Trophoblast cell (in vitro differentiated cells and primary cell): ENCODE results near the gene TCF3.

Source experiments
- DNase-seq, 2 donors: peaks; one replicate each; pipeline ENCODE4 v3.0.0-alpha.2; 2016
- H2AFZ ChIP-seq: 2 replicates; pipeline ENCODE4 v1.6.1; 2013; ENCODE audit warnings: low read length, moderate library complexity, mild to moderate bottlenecking; ENCODE audit not compliant: insufficient read depth, poor library complexity
- H2AK5ac ChIP-seq: 2 replicates; pipeline ENCODE4 v1.6.1; 2013; ENCODE audit warnings: mild to moderate bottlenecking, low read length
- H2BK120ac ChIP-seq: 2 replicates; pipeline ENCODE4 v1.6.1; 2013; ENCODE audit warnings: low read length, mild to moderate bottlenecking, moderate library complexity; ENCODE audit not compliant: insufficient read depth, poor library complexity
- H2BK12ac ChIP-seq: 2 replicates; pipeline ENCODE4 v1.6.1; 2013; ENCODE audit warnings: mild to moderate bottlenecking, low read length, moderate library complexity
- H2BK5ac ChIP-seq: 2 replicates; pipeline ENCODE4 v1.6.1; 2013; ENCODE audit warnings: low read length, low read depth, moderate library complexity, mild to moderate bottlenecking; ENCODE audit not compliant: poor library complexity
- H3K14ac ChIP-seq: 2 replicates; pipeline ENCODE4 v1.6.1; 2013; ENCODE audit warnings: mild to moderate bottlenecking, low read length
- H3K18ac ChIP-seq: 2 replicates; pipeline ENCODE4 v1.6.1; 2013; ENCODE audit warnings: mild to moderate bottlenecking, low read length
- H3K23ac ChIP-seq: 2 replicates; pipeline ENCODE4 v1.6.1; 2013; ENCODE audit warnings: low read length
- H3K27ac ChIP-seq: 2 replicates; pipeline ENCODE4 v1.5.1; 2013; ENCODE audit warnings: low read depth, mild to moderate bottlenecking, inconsistent platforms, low read length, moderate library complexity
- H3K27me3 ChIP-seq: 2 replicates; pipeline ENCODE4 v1.6.1; 2013; ENCODE audit warnings: inconsistent platforms, mild to moderate bottlenecking, low read length, moderate library complexity; ENCODE audit not compliant: insufficient read depth
- H3K36me3 ChIP-seq, 2 experiments: 1 replicate in 1 of 2; 2 replicates in 1 of 2; pipeline ENCODE4 v1.6.1; 2013; ENCODE audit warnings: low read length in 2 of 2, mild to moderate bottlenecking in 2 of 2, moderate library complexity in 1 of 2; ENCODE audit not compliant: insufficient read depth in 2 of 2, control insufficient read depth in 1 of 2
- H3K4ac ChIP-seq: 2 replicates; pipeline ENCODE4 v1.6.1; 2013; ENCODE audit warnings: low read depth, mild to moderate bottlenecking, low read length, moderate library complexity
- H3K4me1 ChIP-seq, 2 experiments: 1 replicate in 1 of 2; 2 replicates in 1 of 2; pipeline ENCODE4 v1.6.1; 2013; ENCODE audit warnings: low read length in 2 of 2, mild to moderate bottlenecking in 2 of 2, moderate library complexity in 1 of 2; ENCODE audit not compliant: insufficient read depth in 2 of 2, control insufficient read depth in 1 of 2
- H3K4me2 ChIP-seq: 2 replicates; pipeline ENCODE4 v1.6.1; 2013; ENCODE audit warnings: inconsistent platforms, mild to moderate bottlenecking, low read length, moderate library complexity
- H3K4me3 ChIP-seq: 2 replicates; pipeline ENCODE4 v1.5.1; 2013; ENCODE audit warnings: mild to moderate bottlenecking, low read depth, low read length, inconsistent platforms
- H3K79me1 ChIP-seq: one replicate; pipeline ENCODE4 v1.6.1; 2013; ENCODE audit warnings: low read length
- H3K79me2 ChIP-seq: 2 replicates; pipeline ENCODE4 v1.6.1; 2013; ENCODE audit warnings: low read length, mild to moderate bottlenecking; ENCODE audit not compliant: control insufficient read depth, insufficient read depth, poor library complexity
- H3K9ac ChIP-seq: 2 replicates; pipeline ENCODE4 v1.6.1; 2013; ENCODE audit warnings: mild to moderate bottlenecking, low read length
- H3K9me3 ChIP-seq: 2 replicates; pipeline ENCODE4 v1.6.1; 2013; ENCODE audit warnings: low read depth, mild to moderate bottlenecking, control low read depth, inconsistent platforms, low read length; ENCODE audit not compliant: insufficient read depth
- H4K12ac ChIP-seq: 2 replicates; pipeline ENCODE4 v1.6.1; 2013; ENCODE audit warnings: low read depth, mild to moderate bottlenecking, low read length, moderate library complexity
- H4K8ac ChIP-seq: 2 replicates; pipeline ENCODE4 v1.6.1; 2013; ENCODE audit warnings: low read depth, mild to moderate bottlenecking, low read length, moderate library complexity
- H4K91ac ChIP-seq: one replicate; pipeline ENCODE4 v1.6.1; 2013; ENCODE audit warnings: low read depth, mild to moderate bottlenecking, low read length, moderate library complexity
- WGBS: extraction: QIAGEN DNeasy Blood & Tissue Kit; methylation state at CpG from one replicate; pipeline ENCODE4 v1.1.7; 2013; ENCODE audit warnings: missing lambda C conversion rate; ENCODE audit not compliant: insufficient read length, insufficient coverage; ENCODE audit errors: extremely low coverage; 5-methylcytosine and 5-hydroxymethylcytosine counted together

TCF3 gene

DNA sequence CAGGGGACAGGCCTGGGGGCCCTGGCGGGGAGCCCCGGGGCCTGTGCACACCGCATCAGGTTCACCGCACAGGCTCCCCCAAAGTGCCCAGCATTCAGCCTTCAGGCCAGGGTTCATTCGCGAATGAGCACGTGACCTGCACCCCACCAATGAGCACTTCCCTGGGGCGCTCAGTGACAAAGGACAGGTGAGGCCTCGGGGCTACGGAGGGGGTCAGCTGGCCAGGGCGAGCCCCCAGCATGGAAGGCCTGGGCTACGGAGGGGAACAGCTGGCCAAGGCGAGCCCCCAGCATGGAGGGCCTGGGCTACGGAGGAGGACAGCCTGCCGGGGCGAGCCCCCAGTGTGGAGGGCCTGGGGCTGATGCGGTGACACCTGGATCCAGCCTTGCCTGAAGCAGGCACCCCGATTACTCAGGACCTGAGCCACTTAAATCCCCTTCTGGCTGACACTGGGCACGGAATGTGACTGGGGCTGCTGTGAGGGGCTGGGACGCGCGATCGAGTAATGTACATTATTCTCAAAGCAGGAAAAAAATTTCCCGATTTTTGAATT, 23.1 kb downstream of the TCF3 start:
- Histone ChIP-seq H3K27ac (no peak overlapping the region), H3K9me3 (peaks cover 3% of the 10 kb centered on the region), H4K91ac (no peak overlapping the region), H2BK5ac (no peak overlapping the region), H3K4me1 (no peaks in the 10 kb centered on the region), H3K79me1 (no peaks in the 10 kb centered on the region), H3K36me3 (peaks cover 75 to 77% of the 10 kb centered on the region in 2 experiments), H3K4me3 (no peak overlapping the region), H3K79me2 (no peaks in the 10 kb centered on the region), H3K9ac (no peak overlapping the region), H3K4ac (no peak overlapping the region), H2BK12ac (no peak overlapping the region), H2AFZ (no peak overlapping the region), H3K18ac (peak overlapping the region; percentile 50), H2AK5ac (no peak overlapping the region), H3K14ac (no peak overlapping the region), H3K27me3 (no peaks in the 10 kb centered on the region), H4K8ac (no peak overlapping the region), H2BK120ac (no peak overlapping the region), H3K23ac (no peak overlapping the region), H3K4me2 (no peak overlapping the region), H4K12ac (no peak overlapping the region)
- no peak for DNase-seq
- WGBS = no CpG with 5 or more reads among the region's 24 CpGs

DNA sequence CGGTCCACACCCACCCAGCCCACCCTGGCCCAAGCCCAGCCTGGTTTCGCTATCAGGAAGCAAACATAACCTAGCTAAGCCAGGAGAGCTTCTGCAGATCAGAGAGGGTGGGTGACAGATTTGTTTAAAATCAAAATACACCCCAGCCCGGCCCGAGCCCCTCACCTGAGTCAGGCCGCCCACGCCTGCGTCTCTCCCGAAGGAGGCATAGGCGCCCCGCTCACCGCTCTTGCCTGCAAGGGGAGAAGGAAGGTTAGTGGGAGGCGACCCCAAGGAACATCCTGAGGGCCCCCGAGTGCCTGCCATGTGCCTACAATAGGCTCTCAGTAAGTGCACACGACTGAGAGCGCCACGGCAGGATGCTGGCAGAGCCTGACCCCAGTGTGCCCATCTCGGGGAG, 25.2 kb downstream of the TCF3 start:
- Histone ChIP-seq H3K79me1 (no peaks in the 10 kb centered on the region), H2BK5ac (no peak overlapping the region), H3K14ac (no peak overlapping the region), H3K36me3 (peaks cover 75 to 77% of the 10 kb centered on the region in 2 experiments), H3K23ac (no peak overlapping the region), H2BK12ac (no peak overlapping the region), H3K9me3 (peaks cover 3% of the 10 kb centered on the region), H4K91ac (no peak overlapping the region), H3K27ac (no peak overlapping the region), H3K79me2 (no peaks in the 10 kb centered on the region), H2AK5ac (no peak overlapping the region), H2AFZ (no peak overlapping the region), H3K4me1 (no peaks in the 10 kb centered on the region), H3K27me3 (no peaks in the 10 kb centered on the region), H3K4me3 (no peak overlapping the region), H2BK120ac (no peak overlapping the region), H4K12ac (no peak overlapping the region), H3K18ac (no peak overlapping the region), H4K8ac (no peak overlapping the region), H3K4ac (no peak overlapping the region), H3K4me2 (no peak overlapping the region), H3K9ac (no peak overlapping the region)
- DNase-seq = no peak
- WGBS = no CpG with 5 or more reads among the region's 17 CpGs

DNA sequence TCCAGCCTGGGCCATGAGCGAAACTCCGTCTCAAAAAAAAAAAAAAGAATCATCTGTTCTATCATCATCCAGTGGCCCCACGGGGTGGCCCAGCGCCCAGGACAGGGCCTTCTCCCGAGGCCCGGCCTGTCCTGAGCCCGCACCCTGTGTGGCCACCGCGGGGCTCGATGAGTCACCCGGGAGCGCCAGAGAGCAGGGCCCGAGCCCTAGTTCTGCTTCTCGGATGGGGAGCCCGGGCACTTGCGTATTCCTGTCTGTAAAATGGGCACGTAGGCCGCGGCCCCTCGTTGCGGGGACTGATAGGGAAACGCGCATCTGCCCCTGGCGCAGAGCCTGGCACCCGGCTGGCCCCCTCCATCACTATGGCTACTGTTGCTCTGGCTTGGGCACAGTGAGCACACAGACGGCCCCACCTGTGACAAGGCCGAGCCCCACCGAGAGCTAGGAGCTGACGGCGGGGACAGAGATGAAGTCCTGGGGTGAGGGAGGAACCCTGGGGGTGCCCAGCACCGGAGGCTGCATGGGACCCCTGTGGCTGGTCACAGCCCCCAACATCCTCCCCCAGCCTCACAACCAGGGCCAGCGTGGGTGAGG, 25.9 kb downstream of the TCF3 start:
- Histone ChIP-seq H3K23ac (no peak overlapping the region), H3K9ac (no peak overlapping the region), H3K18ac (no peak overlapping the region), H2BK120ac (no peak overlapping the region), H3K9me3 (peaks cover 3% of the 10 kb centered on the region), H4K12ac (no peak overlapping the region), H3K4me2 (no peak overlapping the region), H2AK5ac (no peak overlapping the region), H3K27me3 (no peaks in the 10 kb centered on the region), H2BK5ac (no peak overlapping the region), H3K36me3 (peaks cover 74 to 77% of the 10 kb centered on the region in 2 experiments), H4K91ac (no peak overlapping the region), H3K4me3 (no peak overlapping the region), H3K27ac (no peak overlapping the region), H2BK12ac (no peak overlapping the region), H3K79me1 (no peaks in the 10 kb centered on the region), H3K79me2 (no peaks in the 10 kb centered on the region), H2AFZ (no peak overlapping the region), H3K4me1 (no peaks in the 10 kb centered on the region), H3K14ac (no peak overlapping the region), H3K4ac (no peak overlapping the region), H4K8ac (no peak overlapping the region)
- no peak for DNase-seq
- WGBS = no CpG with 5 or more reads among the region's 32 CpGs

DNA sequence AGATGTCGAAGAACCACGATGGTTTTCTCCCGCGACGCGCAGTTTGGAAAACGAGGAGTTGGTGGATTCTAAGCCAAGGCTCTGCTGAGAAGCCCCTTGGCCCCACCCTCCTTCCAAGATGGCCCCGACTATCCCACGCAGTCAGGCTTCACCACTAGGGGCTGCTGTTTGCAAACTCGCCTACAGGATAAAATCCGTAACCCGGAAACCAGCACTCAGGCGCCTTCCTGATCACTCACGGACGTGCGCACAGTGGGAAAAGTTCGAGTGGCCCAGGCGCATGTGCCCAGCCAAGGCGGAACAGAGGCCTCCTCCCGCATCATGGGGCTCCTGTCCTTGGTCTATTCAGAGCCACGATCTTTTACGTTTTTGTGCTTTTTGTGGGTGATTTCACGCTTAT, 28.0 kb downstream of the TCF3 start:
- H3K4me2 ChIP-seq = no peak overlapping the region
- no peak overlapping the region for H2AK5ac ChIP-seq
- no peak overlapping the region for H4K91ac ChIP-seq
- no peak overlapping the region for H2BK12ac ChIP-seq
- H3K79me1 ChIP-seq = no peaks in the 10 kb centered on the region
- H3K23ac ChIP-seq = no peak overlapping the region
- no peak overlapping the region for H4K12ac ChIP-seq
- H3K4me3 ChIP-seq = no peak overlapping the region
- H2BK5ac ChIP-seq = no peak overlapping the region
- no peak overlapping the region for H3K27ac ChIP-seq
- no peak overlapping the region for H2AFZ ChIP-seq
- H2BK120ac ChIP-seq = no peak overlapping the region
- H3K9me3 ChIP-seq = no peaks in the 10 kb centered on the region
- H3K79me2 ChIP-seq = no peaks in the 10 kb centered on the region
- no peaks in the 10 kb centered on the region for H3K4me1 ChIP-seq
- H3K9ac ChIP-seq = no peak overlapping the region
- DNase-seq = peak; percentile 50 to 79
- H3K27me3 ChIP-seq = no peaks in the 10 kb centered on the region
- no peak overlapping the region for H3K18ac ChIP-seq
- peaks cover 77 to 79% of the 10 kb centered on the region in 2 experiments for H3K36me3 ChIP-seq
- no CpG with 5 or more reads among the region's 23 CpGs for WGBS
- H4K8ac ChIP-seq = no peak overlapping the region
- H3K14ac ChIP-seq = no peak overlapping the region
- no peak overlapping the region for H3K4ac ChIP-seq
